K562 (cell line): ENCODE data around the gene PHF20. TPM values are rescaled to one million over a fixed set of nuclear protein-coding genes. Genes with fewer than 3 reads are reported as not detected.

Experiments used
- ARID1B ChIP-seq: fragments of 450-650 bp; IDR thresholded peaks from 2 replicates; pipeline ENCODE4 v1.6.1; 2016; ENCODE audit warnings: antibody characterized with exemption, mild to moderate bottlenecking, inconsistent platforms
- CBX5 ChIP-seq: IDR thresholded peaks from 2 replicates; pipeline ENCODE4 v1.6.1; 2014; ENCODE audit warnings: low read depth, borderline replicate concordance
- CEBPB ChIP-seq: fragments of 450-650 bp; IDR thresholded peaks from 2 replicates; pipeline ENCODE4 v1.6.1; 2016; ENCODE audit warnings: missing genetic modification characterization, missing compliant biosample characterization
- EHMT2 ChIP-seq: fragments of 450-650 bp; IDR thresholded peaks from 2 replicates; pipeline ENCODE4 v1.6.1; 2018; ENCODE audit warnings: antibody characterized with exemption
- FIP1L1 ChIP-seq: fragments of 200-400 bp; formaldehyde crosslinking; IDR thresholded peaks from 2 replicates; pipeline ENCODE4 v1.6.1; 2018; ENCODE audit warnings: mild to moderate bottlenecking, low read depth, low read length; ENCODE audit not compliant: poor library complexity, severe bottlenecking
- KLF10 ChIP-seq: fragments of 250-450 bp; sonication (Bioruptor Pico); IDR thresholded peaks from 2 replicates; pipeline ENCODE4 v1.6.1; 2021; ENCODE audit warnings: matching md5 sums
- MEF2D ChIP-seq: conservative IDR thresholded peaks from 2 replicates; pipeline ENCODE4 v1.6.1; 2016; ENCODE audit warnings: low read depth, missing genetic modification characterization, missing compliant biosample characterization
- NCOA2 ChIP-seq, 2 experiments: fragments of 450-650 bp; IDR thresholded peaks; 2 replicates each; pipeline ENCODE4 v1.6.1; 2018; ENCODE audit warnings: mild to moderate bottlenecking in 2 of 2, moderate library complexity in 1 of 2; ENCODE audit not compliant: partially characterized antibody in 2 of 2
- NFE2L1 ChIP-seq: fragments of 450-650 bp; IDR thresholded peaks from 2 replicates; pipeline ENCODE4 v1.6.1; 2016; ENCODE audit warnings: missing genetic modification characterization, low read depth, mild to moderate bottlenecking, missing compliant biosample characterization, moderate library complexity, borderline replicate concordance
- NR3C1 ChIP-seq: sonication (generic); formaldehyde crosslinking; IDR thresholded peaks from 2 replicates; pipeline ENCODE4 v1.8.1; 2022; ENCODE audit warnings: missing genetic modification reagents
- PHB2 ChIP-seq: fragments of 450-650 bp; IDR thresholded peaks from 2 replicates; pipeline ENCODE4 v1.6.1; 2017; ENCODE audit warnings: low read depth
- SOX6 ChIP-seq: fragments of 450-650 bp; IDR thresholded peaks from 2 replicates; pipeline ENCODE4 v1.6.1; 2014; ENCODE audit warnings: mild to moderate bottlenecking
- WHSC1 ChIP-seq: IDR thresholded peaks from one replicate; pipeline ENCODE4 v1.6.1; 2012; ENCODE audit warnings: low read length, control low read depth, inconsistent platforms
- ZBTB8A ChIP-seq: fragments of 450-650 bp; IDR thresholded peaks from 2 replicates; pipeline ENCODE4 v1.6.1; 2018; ENCODE audit warnings: mild to moderate bottlenecking, moderate library complexity; ENCODE audit not compliant: partially characterized antibody
- ZNF75A ChIP-seq: fragments of 450-650 bp; formaldehyde crosslinking; IDR thresholded peaks from 2 replicates; pipeline ENCODE4 v1.4.0; 2020; ENCODE audit warnings: mild to moderate bottlenecking
- polyA plus RNA-seq, 8 experiments: library from polyadenylated mRNA; depleted of rRNA in 4 of 8; stranded (reverse) in 5 of 8; unstranded in 3 of 8; fragments of >200 nt; fragmentation: Nextera tagmentation in 2 of 8; fragmentation: Illumina TruSeq in 1 of 8; extraction: Ambion mirVana in 2 of 8; extraction: Trizol in 1 of 8; gene quantifications; 2 replicates each; pipeline versions ENCODE4 v1.2.1 to v1.2.3, GENCODE V29; 2011 to 2014; ENCODE audit warnings: inconsistent platforms in 1 of 8, missing spikeins in 1 of 8
- total RNA-seq, 7 experiments: library from RNA; depleted of rRNA in 6 of 7; stranded (reverse); fragments of >200 nt in 6 of 7; fragmentation: Illumina TruSeq in 2 of 7; extraction: Trizol in 2 of 7; gene quantifications; 2 replicates each; pipeline versions ENCODE4 v1.2.1 to v1.2.3, GENCODE V29; 2011 to 2021; ENCODE audit warnings: low replicate concordance in 1 of 7
- TF ChIP-seq, protein P1 (sequence below): fragments of 250-450 bp; sonication (Bioruptor Pico); IDR thresholded peaks from 2 replicates; pipeline ENCODE4 v1.4.0; 2020; ENCODE audit warnings: mild to moderate bottlenecking, moderate library complexity, borderline replicate concordance
- TF ChIP-seq, protein P2 (sequence below): fragments of 450-650 bp; IDR thresholded peaks from 2 replicates; pipeline ENCODE4 v1.6.1; 2016
- TF ChIP-seq, protein P3 (sequence below): fragments of 200-800 bp; sonication (Bioruptor generic); IDR thresholded peaks from 2 replicates; pipeline ENCODE4 v1.6.1; 2017; ENCODE audit warnings: missing genetic modification characterization, missing compliant biosample characterization
- TF ChIP-seq, protein P4 (sequence below): fragments of 250-450 bp; sonication (Bioruptor Pico); IDR thresholded peaks from 2 replicates; pipeline ENCODE4 v1.4.0; 2020
- TF ChIP-seq, protein P5 (sequence below): fragments of 150-350 bp; conservative IDR thresholded peaks from 2 replicates; pipeline ENCODE4 v1.6.1; 2014; ENCODE audit warnings: low read length
- TF ChIP-seq, protein P6 (sequence below): sonication (generic); formaldehyde crosslinking; IDR thresholded peaks from 2 replicates; pipeline ENCODE4 v1.9.0; 2022; ENCODE audit warnings: mild to moderate bottlenecking, missing genetic modification reagents

The PHF20 gene
- total and polyA plus RNA-seq, 9 of the 15 experiments (the other 6 are each of a cell fraction or from before 2014, with no cell fraction given) = 49.9 to 196 (median 70.7) TPM

DNA sequence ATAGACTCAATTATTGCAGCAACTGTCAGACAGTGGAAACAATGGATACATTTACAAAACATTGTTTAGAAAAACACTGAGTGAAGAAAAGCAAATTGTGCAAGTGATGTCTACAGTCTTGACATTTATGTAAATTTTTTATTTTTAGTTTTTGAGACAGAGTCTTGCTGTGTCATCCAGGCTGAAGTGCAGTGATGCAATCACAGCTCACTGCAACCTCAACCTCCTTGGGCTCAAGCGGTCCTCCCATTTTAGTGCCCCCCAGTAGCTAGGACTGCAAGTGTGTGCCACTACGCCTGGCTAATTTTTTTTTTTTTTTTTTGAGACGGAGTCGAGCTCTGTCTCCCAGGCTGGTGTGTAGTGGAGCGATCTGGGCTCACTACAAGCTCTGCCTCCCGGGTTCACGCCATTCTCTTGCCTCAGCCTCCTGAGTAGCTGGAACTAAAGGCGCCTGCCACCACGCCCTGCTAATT, 206.3 kb downstream of the PHF20 start (continued):
- TF ChIP-seq, protein P1, sequence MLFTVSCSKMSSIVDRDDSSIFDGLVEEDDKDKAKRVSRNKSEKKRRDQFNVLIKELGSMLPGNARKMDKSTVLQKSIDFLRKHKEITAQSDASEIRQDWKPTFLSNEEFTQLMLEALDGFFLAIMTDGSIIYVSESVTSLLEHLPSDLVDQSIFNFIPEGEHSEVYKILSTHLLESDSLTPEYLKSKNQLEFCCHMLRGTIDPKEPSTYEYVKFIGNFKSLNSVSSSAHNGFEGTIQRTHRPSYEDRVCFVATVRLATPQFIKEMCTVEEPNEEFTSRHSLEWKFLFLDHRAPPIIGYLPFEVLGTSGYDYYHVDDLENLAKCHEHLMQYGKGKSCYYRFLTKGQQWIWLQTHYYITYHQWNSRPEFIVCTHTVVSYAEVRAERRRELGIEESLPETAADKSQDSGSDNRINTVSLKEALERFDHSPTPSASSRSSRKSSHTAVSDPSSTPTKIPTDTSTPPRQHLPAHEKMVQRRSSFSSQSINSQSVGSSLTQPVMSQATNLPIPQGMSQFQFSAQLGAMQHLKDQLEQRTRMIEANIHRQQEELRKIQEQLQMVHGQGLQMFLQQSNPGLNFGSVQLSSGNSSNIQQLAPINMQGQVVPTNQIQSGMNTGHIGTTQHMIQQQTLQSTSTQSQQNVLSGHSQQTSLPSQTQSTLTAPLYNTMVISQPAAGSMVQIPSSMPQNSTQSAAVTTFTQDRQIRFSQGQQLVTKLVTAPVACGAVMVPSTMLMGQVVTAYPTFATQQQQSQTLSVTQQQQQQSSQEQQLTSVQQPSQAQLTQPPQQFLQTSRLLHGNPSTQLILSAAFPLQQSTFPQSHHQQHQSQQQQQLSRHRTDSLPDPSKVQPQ (CRISPR knock-in tag) = no peak
- TF ChIP-seq NR3C1 (CRISPR knock-in tag) = no peak
- TF ChIP-seq NFE2L1 (tag) = no peak
- TF ChIP-seq SOX6 = no peak
- TF ChIP-seq FIP1L1 = no peak
- TF ChIP-seq KLF10 (CRISPR knock-in tag) = no peak
- TF ChIP-seq, protein P2, sequence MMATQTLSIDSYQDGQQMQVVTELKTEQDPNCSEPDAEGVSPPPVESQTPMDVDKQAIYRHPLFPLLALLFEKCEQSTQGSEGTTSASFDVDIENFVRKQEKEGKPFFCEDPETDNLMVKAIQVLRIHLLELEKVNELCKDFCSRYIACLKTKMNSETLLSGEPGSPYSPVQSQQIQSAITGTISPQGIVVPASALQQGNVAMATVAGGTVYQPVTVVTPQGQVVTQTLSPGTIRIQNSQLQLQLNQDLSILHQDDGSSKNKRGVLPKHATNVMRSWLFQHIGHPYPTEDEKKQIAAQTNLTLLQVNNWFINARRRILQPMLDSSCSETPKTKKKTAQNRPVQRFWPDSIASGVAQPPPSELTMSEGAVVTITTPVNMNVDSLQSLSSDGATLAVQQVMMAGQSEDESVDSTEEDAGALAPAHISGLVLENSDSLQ = no peak
- peak; percentile 54; the same call in 1 of the 2 replicates for TF ChIP-seq ARID1B
- TF ChIP-seq, protein P3, sequence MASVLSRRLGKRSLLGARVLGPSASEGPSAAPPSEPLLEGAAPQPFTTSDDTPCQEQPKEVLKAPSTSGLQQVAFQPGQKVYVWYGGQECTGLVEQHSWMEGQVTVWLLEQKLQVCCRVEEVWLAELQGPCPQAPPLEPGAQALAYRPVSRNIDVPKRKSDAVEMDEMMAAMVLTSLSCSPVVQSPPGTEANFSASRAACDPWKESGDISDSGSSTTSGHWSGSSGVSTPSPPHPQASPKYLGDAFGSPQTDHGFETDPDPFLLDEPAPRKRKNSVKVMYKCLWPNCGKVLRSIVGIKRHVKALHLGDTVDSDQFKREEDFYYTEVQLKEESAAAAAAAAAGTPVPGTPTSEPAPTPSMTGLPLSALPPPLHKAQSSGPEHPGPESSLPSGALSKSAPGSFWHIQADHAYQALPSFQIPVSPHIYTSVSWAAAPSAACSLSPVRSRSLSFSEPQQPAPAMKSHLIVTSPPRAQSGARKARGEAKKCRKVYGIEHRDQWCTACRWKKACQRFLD (CRISPR knock-in tag) = no peak
- TF ChIP-seq ZBTB8A = no peak
- 0 out of 2 replicates have a peak, but pooled peaks have one; percentile 16 for TF ChIP-seq EHMT2
- no peak for TF ChIP-seq MEF2D
- no peak for TF ChIP-seq WHSC1
- TF ChIP-seq NCOA2 (IDR thresholded peaks at IDR 0.05; ENCODE audit: partially characterized antibody in 2 of 2) = no peak
- TF ChIP-seq, protein P4, sequence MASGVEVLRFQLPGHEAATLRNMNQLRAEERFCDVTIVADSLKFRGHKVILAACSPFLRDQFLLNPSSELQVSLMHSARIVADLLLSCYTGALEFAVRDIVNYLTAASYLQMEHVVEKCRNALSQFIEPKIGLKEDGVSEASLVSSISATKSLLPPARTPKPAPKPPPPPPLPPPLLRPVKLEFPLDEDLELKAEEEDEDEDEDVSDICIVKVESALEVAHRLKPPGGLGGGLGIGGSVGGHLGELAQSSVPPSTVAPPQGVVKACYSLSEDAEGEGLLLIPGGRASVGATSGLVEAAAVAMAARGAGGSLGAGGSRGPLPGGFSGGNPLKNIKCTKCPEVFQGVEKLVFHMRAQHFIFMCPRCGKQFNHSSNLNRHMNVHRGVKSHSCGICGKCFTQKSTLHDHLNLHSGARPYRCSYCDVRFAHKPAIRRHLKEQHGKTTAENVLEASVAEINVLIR = no peak
- TF ChIP-seq PHB2 = no peak
- TF ChIP-seq, protein P5, sequence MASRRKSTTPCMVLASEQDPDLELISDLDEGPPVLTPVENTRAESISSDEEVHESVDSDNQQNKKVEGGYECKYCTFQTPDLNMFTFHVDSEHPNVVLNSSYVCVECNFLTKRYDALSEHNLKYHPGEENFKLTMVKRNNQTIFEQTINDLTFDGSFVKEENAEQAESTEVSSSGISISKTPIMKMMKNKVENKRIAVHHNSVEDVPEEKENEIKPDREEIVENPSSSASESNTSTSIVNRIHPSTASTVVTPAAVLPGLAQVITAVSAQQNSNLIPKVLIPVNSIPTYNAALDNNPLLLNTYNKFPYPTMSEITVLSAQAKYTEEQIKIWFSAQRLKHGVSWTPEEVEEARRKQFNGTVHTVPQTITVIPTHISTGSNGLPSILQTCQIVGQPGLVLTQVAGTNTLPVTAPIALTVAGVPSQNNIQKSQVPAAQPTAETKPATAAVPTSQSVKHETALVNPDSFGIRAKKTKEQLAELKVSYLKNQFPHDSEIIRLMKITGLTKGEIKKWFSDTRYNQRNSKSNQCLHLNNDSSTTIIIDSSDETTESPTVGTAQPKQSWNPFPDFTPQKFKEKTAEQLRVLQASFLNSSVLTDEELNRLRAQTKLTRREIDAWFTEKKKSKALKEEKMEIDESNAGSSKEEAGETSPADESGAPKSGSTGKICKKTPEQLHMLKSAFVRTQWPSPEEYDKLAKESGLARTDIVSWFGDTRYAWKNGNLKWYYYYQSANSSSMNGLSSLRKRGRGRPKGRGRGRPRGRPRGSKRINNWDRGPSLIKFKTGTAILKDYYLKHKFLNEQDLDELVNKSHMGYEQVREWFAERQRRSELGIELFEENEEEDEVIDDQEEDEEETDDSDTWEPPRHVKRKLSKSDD = no peak
- no peak for TF ChIP-seq ZNF75A (CRISPR knock-in tag)
- TF ChIP-seq, protein P6, sequence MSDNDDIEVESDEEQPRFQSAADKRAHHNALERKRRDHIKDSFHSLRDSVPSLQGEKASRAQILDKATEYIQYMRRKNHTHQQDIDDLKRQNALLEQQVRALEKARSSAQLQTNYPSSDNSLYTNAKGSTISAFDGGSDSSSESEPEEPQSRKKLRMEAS (CRISPR knock-in tag) = no peak
- no peak for TF ChIP-seq CBX5
- peak; percentile 98 for TF ChIP-seq CEBPB (tag)
